MM.1S (cell line): Measurements from ENCODE around the gene CNTNAP2.

Experiments used
- EZH2phosphoT487 ChIP-seq: fragments of 300-600 bp; sonication (generic); IDR thresholded peaks from 2 replicates; pipeline ENCODE4 v1.6.1; 2018; ENCODE audit warnings: antibody characterized with exemption, low read length
- TF ChIP-seq, protein P1 (sequence below): fragments of 300-600 bp; sonication (generic); IDR thresholded peaks from 2 replicates; pipeline ENCODE4 v1.5.1; 2016; ENCODE audit warnings: antibody characterized with exemption, low read length, mixed read lengths

DNA sequence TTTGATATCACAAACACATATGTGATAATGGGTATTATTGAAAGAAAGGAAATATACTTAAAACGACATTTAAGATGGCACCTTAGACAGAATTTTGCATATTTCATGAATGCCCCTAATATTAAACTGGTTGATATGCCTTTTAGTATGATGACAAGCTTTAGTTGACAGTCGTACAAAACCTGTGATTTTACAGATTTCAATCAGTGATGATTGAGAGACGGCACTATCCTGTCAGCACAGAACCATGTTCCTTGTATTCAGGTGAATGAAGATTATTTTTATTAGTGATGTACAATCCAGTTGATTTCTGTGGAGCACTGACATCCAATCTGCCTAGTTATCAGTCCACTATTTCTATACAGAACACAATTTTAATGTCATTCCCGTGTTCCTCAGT lies 333.0 kb downstream of the CNTNAP2 start:
- TF ChIP-seq, protein P1, sequence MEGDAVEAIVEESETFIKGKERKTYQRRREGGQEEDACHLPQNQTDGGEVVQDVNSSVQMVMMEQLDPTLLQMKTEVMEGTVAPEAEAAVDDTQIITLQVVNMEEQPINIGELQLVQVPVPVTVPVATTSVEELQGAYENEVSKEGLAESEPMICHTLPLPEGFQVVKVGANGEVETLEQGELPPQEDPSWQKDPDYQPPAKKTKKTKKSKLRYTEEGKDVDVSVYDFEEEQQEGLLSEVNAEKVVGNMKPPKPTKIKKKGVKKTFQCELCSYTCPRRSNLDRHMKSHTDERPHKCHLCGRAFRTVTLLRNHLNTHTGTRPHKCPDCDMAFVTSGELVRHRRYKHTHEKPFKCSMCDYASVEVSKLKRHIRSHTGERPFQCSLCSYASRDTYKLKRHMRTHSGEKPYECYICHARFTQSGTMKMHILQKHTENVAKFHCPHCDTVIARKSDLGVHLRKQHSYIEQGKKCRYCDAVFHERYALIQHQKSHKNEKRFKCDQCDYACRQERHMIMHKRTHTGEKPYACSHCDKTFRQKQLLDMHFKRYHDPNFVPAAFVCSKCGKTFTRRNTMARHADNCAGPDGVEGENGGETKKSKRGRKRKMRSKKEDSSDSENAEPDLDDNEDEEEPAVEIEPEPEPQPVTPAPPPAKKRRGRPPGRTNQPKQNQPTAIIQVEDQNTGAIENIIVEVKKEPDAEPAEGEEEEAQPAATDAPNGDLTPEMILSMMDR, result no peak
- TF ChIP-seq EZH2phosphoT487, result no peak
